NCI-H2171 (cell line): Measurements from ENCODE around the gene CEP295NL.
A peak's percentile ranks its signal among the peaks of the same experiment; 100 is the strongest.
"Not testable (repeated sequence)": the region's sequence is repeated elsewhere in the genome, so short reads cannot be mapped to it uniquely, and the experiment has no call there.

Source experiments
- DNase-seq: peaks from one replicate; lab custom pipeline; 2025; lab: John Stamatoyannopoulos, UW

Gene CEP295NL

DNA sequence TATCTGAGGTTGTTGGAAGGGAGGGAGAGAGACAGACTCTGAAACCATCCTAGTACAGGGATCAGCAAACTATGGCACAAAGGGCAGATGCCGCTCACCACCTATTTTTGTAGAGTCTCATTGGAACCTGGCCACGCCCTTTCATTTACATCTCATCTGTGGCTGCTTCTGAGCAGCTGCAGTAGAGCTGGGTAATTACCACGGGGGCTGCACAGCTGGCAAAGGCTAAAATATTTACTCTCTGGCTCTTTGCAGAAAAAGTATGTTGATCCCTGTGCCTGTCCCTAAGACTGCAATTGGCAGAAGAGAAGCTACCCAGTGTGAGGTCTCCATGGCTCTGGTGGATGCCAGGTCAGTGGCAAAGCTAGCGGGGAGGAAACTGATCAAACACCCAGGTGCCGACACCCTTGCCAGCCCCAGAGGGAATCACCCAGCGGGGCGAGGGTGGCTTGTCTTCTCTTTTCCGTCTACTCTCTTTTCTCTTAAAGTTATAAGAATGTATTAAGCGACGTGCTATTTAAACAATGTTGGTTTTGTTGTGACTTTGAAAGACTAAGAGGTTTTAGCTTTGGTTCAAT lies 14.0 kb downstream of the CEP295NL start:
- no peak for DNase-seq

DNA sequence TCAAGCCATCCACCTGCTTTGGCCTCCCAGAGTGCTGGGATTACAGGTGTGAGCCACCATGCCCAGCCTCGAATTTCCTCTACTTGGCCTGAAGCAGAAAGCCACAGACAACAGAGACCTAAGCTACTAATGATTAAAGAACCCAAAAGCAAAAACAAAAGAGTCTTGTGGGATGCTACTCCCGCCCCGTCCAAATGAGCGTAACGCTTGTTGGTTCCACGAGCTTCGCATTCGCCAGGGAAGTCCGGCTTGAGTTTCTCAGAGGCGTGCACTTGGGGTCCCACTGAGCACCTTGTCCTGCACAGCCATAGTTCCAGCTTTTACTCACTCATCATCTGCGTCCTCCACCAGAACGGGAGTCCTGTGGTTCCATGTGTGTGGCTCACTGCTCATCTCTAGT lies 16.0 kb downstream of the CEP295NL start:
- no peak for DNase-seq

DNA sequence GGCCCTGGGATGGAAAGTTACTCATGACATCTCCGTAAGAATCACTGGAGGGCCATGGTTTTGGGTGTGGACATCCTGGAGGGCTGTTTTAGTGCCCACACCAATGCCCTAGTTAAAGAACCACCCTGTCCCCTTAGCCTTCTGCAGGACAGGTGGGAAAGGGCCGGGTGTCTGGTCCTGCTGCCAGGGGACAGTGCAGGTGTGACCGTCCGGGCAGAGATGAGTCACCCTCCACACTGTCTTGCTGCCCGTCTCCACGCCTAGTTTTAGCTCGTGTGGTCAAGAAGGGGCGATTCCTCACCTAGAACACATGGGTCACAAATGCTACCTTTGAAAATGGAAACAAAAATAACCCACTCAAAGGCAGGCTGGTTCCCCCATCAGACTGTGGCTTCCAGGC lies 17.0 kb downstream of the CEP295NL start:
- DNase-seq, result no peak

DNA sequence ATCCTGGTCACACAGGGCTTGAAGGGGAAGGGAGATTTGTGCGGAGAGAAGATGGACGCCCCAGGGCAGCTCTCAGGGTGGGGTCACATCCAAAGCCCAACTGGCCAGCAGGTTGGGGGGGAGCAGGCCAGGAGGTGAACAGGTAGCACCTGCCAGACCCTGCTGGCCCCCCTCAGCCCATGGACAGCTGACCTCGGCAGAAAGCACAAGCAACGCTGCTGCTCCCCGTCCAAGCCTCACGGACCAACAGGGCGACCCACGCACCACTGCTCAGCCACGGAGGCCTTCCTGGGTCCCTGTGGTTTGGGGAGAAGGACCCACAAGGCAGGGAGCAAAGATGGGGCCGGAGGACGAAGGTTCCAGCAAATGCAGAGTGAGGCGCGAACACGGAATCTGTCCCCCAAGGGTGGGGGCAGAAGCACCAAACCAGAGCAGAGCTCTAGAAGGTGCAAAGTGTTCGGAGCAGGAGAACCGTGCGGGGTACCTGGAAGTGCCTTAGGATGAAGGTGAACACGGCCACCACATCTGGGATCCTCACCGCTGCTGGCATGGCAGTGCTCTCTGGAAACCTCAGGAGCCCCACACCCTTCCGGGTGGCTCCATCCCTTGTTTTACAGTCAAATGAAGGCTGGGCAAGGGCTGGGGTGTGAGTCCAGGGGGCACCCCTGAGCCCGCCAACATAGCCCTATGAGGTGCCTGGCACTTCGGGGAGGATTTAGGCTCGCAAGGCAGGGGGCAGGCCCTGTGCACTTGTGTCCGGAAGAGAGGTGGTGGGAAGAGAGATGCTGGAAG lies 17.9 kb downstream of the CEP295NL start:
- DNase-seq, result no peak

DNA sequence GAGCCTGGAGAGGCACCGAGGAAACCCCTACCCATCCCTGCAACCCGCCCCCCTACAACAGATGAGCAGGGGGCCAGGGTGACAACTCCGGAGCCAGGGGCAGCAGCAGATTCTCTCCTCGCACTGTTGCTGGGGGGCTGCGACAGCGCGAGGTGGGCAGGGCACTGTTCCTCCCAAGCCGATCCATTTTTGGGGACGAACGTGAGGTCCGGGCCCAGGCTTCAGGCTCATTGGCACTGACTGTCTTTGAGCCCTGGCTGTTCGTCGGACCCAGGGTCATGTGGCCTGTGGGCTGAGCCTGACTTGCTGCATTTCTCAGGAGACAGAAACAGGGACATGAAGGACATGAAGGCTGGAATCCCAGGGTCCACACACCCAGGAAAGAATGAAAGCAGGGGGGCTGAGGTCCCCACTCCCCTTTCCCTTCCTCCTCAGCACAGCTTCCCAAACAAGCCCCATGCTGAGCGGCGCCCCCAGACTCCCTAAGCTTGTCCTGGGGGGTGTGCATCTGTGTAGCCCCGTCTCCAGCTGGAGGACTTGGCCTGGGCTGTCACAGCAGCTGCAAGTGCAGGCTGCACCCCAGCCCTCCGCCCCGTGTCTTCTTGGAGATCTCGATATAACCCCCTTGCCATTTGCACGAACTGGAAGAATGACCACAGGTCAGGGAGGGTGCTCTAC lies 18.7 kb downstream of the CEP295NL start:
- DNase-seq, result no peak

DNA sequence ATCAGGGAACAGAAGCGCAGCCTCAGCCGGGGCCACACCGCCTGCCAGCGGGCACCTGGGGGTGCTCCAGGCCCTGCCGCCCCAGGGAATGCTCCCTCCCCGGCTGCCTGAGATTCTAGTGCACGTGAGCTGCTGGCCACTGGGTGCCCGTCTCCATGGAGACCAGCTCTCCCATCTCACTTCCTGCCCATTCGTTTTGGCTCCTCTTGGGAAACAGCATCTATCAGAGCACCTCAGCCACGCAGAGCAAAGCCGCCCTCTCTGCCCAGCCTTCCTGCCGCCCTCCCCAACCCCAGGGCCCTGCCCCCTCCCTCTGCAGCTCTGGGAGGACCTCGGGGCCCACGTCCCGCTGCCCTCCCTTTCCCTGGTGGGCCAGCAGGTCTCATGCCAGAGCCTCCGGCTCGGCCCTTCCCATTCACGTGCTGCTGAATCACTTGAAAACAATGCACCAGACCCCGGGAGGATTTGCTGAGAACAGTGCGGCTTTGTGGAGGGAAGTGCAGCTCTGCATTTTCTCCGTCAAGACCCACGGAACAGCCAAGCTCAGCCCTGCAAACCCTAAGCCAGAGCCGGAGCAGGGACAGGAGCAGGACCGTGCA lies 19.4 kb downstream of the CEP295NL start:
- DNase-seq, result no peak

DNA sequence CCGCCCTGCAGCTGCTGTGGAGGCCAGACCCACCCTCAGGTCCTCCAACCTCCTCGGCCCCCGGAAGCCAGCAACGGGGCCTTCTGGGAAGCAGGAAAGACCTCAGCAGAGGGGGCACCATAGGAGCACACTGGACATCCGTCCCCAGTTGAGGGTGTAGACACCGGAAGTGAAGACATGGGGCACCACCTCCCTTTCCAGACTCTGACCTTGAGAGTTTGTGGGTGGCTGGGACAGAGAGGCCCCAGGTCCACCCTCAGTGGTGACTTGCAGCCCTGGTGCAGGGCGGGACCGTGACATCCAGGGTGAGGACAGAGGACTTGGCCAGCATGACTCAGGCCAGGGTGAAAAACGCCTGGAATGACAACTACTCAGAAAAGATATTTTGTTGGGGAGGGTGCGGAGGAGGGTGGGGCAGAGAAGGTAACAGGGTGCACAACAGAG lies 19.9 kb downstream of the CEP295NL start:
- no peak for DNase-seq

DNA sequence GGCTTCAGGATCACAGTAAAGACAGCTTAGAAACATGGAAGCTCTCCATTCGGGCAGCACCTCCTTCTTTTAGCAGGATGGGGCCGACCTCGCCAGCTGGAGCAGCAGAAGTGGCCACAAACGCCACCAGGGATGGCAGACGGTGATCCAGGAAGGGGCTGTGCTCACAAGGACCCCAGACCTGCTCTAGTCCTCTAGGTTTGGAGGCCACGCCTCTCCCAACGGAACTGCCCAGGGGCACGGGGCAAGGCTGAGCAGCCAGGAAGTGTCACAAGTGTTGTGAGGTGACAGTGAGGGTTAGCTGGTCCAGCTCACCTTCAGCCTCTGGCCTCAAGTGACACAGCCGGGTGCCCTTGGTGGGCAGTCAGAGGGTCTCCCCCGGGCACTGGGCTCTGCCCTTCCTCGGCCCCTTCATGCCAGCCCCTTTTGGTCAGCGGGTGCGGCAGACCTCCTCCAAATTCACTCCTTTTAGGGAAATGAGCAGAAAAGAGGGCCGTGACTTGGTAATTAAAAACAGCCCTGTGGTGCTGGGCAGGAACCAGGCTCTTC lies 20.4 kb downstream of the CEP295NL start:
- no peak for DNase-seq

DNA sequence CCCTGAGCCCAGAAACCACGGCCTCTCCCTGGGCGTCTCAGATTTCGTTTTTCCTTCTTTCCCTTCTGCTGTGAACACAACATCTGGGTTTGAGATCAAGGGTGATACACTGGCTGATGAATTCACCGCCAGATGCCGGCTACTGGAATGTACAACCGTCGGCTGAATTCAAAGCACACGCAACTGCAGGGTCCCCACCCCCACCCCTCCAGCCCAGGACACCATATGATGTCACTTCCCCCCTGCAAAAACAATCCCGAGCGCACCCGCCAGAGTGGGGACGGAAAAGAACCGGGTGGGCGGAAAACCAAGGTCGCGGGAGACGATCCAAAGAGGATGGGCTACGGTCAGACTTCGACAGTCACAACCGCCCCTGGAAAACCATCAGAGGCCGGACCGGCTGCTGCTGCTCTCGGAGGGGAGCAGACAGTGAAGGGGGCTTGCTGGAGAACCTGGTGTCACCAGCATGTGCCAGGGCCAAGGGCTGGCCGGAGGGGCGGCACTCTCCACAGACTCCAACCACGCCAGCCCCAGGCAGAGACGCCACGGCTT lies 23.3 kb downstream of the CEP295NL start:
- DNase-seq, result peak; percentile 42

DNA sequence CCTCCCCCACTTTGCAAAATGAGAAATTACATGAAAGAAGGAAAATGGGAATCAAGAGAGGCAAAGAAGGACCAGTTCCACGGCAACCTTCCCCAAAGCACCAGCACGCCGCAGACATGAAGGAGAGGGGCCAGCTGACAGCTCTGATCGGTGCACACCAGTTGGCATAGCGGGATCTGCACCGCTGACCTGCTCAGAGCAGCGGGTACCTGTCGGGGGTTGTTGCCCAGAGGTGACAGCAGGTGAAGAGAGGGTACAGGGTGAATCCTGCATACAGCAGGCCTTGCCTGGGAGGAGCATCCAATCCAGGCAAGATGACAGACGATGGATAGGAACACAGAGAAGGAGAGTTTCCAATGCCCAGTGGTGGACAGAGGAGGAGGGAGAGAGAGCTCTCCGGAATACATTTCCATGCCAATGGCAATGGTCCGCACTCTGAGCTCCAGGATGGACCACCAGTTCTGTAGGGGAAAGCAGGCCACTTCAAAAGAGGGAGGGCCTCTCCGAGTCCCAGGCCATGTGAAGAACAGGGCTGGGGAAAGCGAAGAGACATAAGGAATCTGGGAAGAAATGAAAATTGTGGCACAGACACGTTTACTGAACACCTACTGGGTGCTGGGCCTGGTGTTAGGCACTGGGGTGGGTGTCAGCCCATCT lies 24.0 kb downstream of the CEP295NL start:
- no peak for DNase-seq

DNA sequence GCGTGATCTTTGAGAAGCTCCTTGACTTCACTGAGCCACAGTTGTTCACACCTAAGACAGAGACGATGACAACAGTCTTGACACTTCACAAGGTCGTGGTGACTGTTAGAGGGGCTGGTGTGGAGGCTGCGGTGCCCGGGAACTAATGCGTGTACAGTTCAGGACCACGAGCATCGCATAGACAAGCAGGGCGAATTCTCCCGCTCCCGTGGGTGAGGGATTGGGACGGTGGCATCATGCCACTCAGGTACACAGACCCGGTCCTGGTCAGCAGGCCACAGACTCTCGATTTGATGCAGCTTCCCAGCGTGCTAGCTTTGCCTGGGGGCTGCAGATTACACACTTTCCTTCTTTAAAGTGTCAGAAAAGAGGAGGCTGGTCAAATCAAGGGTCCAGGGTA lies 24.7 kb downstream of the CEP295NL start:
- no peak for DNase-seq

DNA sequence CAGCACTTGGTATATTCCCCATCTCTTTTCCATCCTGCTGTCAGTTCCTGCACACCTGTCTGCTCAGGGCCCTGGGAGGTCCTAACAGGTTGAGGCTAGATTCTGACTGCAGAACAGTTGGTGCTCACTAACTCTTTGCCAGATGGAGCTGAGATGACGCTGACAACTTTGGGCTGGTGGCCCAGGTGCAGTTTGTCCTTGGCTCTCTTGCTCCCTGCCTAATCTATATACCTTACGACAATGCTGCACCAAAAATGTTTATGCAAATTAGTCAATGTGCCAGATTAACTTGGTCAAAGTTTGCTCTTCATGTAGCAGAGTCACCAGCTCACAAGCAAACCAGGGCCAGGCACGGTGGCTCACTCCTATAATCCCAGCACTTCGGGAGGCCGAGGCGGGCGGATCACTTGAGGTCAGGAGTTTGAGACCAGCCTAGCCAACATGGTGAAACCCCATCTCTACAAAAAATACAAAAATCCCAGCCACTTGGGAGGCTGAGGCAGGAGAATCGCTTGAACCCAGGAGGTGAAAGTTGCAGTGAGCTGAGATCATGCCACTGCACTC lies 26.0 kb downstream of the CEP295NL start:
- peak; percentile 91 for DNase-seq

DNA sequence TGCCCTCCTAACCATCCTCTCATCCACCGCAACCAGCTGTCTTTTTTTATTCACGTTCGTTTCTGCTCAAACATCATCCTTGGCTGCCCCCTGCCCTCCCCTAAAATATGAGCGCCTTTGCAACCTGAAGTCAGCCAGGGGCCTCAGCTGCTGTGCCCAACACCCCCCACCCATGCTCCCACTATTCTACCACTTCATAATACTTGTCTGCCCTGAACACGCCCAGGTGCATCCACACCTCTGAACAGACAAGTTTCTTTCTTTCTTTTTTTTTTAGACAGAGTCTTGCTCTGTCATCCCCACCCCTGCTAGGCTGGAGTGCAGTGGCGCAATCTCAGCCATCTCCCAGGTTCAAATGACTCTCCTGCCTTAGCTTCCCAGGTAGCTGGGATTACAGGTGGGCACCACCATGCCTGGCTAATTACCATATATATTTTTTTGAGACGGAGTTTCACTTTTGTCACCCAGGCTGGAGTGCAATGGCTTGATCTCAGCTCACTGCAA lies 26.9 kb downstream of the CEP295NL start:
- no peak for DNase-seq

DNA sequence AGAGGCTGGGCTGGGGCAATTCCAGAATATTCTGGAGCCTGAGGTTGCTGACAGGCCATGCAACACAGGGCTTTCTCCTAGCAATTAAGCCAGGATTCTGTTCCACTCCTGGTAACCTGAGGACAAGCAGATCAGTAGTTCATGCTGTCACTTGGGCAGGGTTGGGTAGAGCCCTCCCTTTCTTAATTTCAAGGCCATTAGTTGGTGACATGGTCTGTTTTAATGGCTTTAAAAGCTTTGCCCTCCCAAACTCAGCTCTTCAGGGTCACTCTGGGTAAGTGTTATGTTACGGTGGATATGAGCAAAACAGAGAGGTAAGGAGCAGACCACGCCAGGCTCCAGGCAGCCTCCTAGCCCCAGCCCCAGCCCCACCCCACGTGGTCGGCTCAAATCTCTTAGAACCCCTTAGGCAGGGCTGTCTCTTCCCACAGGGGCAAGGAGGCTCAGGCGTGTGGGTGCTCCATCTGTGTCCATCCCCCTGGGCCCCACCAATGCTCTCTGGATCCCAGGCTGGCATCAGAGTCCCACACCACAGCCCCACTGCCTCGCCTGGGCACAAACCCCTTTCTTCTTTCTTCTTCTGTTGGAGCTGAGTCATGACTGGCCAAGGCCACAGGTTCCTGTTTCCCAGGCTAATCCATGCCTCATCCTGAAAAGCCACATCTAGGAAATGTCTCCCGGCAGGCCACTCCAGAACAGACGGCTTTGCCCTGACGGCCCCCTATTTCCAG lies 27.5 kb downstream of the CEP295NL start:
- no peak for DNase-seq

DNA sequence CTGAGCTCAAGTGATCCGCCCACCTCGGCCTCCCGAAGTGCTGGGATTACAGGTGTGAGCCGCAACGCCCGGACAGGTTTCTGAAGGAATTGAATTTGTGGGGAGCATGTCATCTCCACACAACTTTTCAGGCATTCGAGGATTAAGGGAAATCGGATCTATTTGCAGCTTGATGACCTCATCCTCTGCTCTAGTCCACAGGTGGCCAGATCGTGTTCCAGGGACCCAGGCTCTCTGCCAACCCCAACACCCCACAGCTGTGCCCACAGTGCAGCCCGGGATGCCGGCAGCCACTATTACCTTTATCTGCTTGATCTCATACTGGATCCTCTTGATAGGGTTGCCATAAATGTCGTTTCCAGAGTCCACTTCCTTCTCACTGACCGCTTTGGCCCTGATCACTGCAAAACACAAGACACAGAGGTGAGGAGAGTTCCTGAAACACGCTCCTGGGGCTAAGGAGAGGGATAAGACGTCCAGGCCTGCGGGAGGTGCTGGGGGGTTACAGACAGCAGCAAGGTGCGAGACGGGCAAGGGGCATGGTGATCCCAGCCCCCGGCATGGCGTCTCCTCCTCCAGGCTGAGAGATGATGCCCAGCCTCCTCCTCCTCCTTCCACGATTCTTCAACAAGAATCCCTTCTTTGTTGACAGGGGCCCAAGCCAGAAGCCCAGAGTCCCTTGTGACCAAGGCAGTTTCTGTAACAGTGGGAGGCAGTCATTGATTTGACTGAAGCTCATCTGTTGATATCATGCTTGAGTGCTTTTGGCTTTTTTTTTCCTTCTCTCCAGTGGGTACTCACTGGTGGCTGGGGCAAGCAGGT lies 29.3 kb downstream of the CEP295NL start:
- DNase-seq, result peak; percentile 82

DNA sequence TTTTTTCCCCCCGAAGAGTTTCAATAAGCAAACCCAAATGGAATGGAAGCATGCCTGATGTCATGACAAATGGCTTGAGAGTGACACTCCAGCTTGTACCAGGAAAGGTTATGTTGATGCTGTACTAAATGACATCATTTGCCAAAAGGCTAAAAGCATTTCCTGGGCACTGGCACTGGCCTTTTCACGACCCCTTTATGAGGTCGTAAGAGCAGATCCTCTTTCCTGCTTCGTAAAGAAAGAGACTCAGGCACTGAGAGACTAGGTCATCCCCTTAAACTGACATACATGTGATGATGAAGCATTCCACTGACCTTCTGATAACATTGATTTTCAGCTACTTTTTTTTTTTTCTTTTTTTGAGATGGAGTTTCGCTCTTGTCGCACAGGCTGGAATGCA lies 30.5 kb downstream of the CEP295NL start:
- no peak for DNase-seq

DNA sequence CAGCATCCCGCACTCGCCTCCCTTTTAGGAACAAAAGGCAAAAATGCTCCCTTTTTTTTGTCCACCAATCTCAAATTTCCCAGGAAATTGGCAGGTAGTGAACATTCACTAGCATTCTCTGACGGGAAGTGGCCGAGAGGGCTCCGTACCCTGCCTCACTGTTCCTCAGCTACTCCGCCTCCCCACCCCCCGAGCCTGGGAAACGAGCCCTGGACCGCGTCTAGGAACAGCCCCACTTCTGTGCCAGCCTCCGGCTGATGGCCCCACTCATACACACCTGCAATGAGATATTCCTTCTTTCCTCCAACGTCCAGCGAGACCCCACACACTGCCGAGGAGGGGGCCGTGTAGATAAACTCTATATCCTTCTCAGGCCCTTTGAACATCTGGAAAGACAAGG lies 32.4 kb downstream of the CEP295NL start:
- DNase-seq, result no peak

DNA sequence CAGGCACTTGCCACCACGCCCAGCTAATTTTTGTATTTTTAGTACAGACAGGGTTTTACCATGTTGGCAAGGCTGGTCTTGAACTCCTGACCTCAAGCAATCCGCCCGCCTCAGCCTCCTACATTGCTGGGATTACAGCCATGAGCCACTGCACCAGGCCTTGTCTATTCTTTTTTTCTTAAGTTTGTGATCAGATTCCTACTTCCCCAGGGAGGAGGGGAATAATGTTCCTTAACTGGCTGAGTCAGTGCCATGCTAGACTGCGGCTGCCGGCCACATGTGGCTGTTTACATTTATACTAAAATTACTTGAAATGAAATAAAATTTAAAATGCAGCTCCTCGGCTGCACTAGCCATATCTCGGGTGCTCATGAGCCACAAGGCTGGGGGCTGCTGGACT lies 34.6 kb downstream of the CEP295NL start:
- no peak for DNase-seq

DNA sequence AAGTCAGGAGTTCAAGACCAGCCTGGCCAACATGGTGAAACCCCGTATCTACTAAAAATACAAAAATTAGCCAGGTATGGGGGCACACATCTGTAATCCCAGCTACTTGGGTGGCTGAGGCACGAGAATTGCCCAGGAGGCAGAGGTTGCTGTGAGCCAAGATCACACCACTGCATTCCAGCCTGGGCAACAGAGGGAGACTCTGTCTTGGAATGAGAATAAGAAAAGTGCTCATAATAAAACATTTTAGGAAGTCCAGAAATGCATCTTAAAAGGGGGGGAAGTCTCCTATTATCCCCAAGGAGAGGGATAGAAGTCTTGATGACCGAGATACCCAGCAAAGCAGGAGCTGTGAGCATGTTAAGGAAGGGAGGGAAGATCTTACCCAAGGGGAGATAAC lies 36.0 kb downstream of the CEP295NL start:
- DNase-seq, result not testable (repeated sequence)
